Chondrocyte (in vitro differentiated cells): ENCODE measurements around the gene RAI2. TPM values are rescaled to one million over a fixed set of nuclear protein-coding genes. Genes with fewer than 3 reads are reported as not detected.

Experiments used
- DNase-seq: peaks from one replicate; pipeline ENCODE4 v3.0.0; 2021; ENCODE audit warnings: mixed read lengths, low spot score
- H3K27ac Mint-ChIP-seq: one replicate; pipeline ENCODE4 v1.8.0; 2021; ENCODE audit warnings: mild to moderate bottlenecking, moderate library complexity, mixed read lengths; ENCODE audit not compliant: unreplicated experiment
- H3K27me3 Mint-ChIP-seq: 2 replicates; pipeline ENCODE4 v1.8.0; 2021; ENCODE audit warnings: low read depth, mixed read lengths
- H3K36me3 Mint-ChIP-seq: 2 replicates; pipeline ENCODE4 v1.8.0; 2021; ENCODE audit warnings: low read depth, mixed read lengths
- H3K4me1 Mint-ChIP-seq: 2 replicates; pipeline ENCODE4 v1.8.0; 2021; ENCODE audit warnings: low read depth, mild to moderate bottlenecking, mixed read lengths
- H3K4me3 Mint-ChIP-seq: one replicate; pipeline ENCODE4 v1.8.0; 2021; ENCODE audit warnings: mild to moderate bottlenecking, moderate library complexity, mixed read lengths; ENCODE audit not compliant: unreplicated experiment
- H3K9me3 Mint-ChIP-seq: 2 replicates; pipeline ENCODE4 v1.8.0; 2021; ENCODE audit warnings: low read depth, mixed read lengths
- total RNA-seq: library from RNA; stranded (reverse); gene quantifications from 3 replicates; pipeline ENCODE4 v1.2.1, GENCODE V29; 2021
- TF ChIP-seq, protein P1 (sequence below): fragments of 200-600 bp; sonication (generic); IDR thresholded peaks from 2 replicates; pipeline ENCODE4 v1.5.0; 2021; ENCODE audit warnings: antibody characterized with exemption, mild to moderate bottlenecking, moderate library complexity

Gene RAI2
- total RNA-seq, 1 donor from 2014 or later = 0.97 TPM

DNA sequence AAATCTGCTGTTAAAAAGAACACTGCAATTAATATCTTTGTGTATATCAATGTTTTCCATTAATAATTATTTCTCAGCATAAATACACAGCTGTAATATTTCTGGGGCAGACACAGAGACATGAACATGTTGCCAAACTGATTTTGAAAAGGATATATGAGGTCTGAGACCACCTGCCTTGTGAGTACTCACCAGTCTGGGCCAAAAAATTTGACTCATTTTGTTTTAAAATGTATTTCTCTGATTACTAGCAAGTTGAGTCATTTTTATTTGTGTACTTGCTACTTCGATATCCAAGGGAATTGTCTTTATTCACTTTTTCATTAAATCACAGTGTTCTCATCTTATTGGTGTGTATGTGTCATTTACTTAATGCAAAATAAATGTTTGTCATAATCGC is 8.5 kb upstream of the RAI2 start:
- H3K4me3 Mint-ChIP-seq = no peak overlapping the region
- H3K27me3 Mint-ChIP-seq = peaks cover 11% of the 10 kb centered on the region
- no peaks in the 10 kb centered on the region for H3K36me3 Mint-ChIP-seq
- H3K27ac Mint-ChIP-seq = no peak overlapping the region
- no peaks in the 10 kb centered on the region for H3K4me1 Mint-ChIP-seq
- TF ChIP-seq, protein P1, sequence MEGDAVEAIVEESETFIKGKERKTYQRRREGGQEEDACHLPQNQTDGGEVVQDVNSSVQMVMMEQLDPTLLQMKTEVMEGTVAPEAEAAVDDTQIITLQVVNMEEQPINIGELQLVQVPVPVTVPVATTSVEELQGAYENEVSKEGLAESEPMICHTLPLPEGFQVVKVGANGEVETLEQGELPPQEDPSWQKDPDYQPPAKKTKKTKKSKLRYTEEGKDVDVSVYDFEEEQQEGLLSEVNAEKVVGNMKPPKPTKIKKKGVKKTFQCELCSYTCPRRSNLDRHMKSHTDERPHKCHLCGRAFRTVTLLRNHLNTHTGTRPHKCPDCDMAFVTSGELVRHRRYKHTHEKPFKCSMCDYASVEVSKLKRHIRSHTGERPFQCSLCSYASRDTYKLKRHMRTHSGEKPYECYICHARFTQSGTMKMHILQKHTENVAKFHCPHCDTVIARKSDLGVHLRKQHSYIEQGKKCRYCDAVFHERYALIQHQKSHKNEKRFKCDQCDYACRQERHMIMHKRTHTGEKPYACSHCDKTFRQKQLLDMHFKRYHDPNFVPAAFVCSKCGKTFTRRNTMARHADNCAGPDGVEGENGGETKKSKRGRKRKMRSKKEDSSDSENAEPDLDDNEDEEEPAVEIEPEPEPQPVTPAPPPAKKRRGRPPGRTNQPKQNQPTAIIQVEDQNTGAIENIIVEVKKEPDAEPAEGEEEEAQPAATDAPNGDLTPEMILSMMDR = no peak
- peaks cover 7% of the 10 kb centered on the region for H3K9me3 Mint-ChIP-seq
- no peak for DNase-seq

GRCh38 chrX:17861489-17862011 is 452 bp upstream of the RAI2 start:
- no peaks in the 10 kb centered on the region for H3K9me3 Mint-ChIP-seq
- peaks cover 61% of the 10 kb centered on the region for H3K27me3 Mint-ChIP-seq

DNA sequence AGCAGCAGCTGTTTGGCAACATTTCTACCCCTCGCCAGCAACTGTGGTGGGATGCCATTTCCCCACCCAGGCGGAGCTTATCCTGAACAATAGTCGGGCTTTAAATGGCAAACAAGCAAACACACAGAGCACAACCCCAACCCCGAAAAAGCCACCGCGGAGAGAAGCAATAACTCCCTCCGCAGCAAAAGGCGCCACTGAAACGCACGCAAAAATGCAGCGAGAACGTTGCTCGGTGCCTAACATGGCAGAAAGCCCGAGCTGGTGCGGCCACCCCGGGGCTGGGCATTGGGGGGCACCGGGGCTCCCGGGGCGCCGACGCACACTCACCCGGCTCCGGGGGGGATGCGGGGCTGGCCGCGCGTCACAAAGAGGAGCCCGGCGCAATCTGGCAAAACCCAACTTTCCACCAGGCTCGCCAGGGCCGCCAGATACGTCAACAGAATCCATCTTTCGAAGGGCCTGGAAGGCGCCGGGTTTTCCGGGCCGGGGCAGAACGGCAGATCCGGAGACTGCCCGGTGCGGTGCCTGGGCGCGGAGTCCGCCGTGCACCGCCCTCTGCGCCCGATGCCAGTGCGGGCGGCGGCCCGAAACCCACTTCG is 818 bp downstream of the RAI2 start:
- Mint-ChIP-seq H3K4me3 (peak overlapping the region; percentile 60), H3K4me1 (peaks cover 10% of the 10 kb centered on the region), H3K27ac (no peak overlapping the region), H3K9me3 (no peaks in the 10 kb centered on the region), H3K27me3 (peaks cover 69% of the 10 kb centered on the region), H3K36me3 (no peaks in the 10 kb centered on the region)
- TF ChIP-seq, protein P1 = no peak
- no peak for DNase-seq

More at GRCh38 chrX:17861489-17862011, 452 bp upstream of the RAI2 start:
- Mint-ChIP-seq H3K36me3 (no peaks in the 10 kb centered on the region), H3K4me1 (peaks cover 10% of the 10 kb centered on the region), H3K4me3 (peak overlapping the region; percentile 35), H3K27ac (no peak overlapping the region)
- TF ChIP-seq, protein P1 = no peak
- DNase-seq = no peak

- H3K4me3 Mint-ChIP-seq = peak overlapping the region; percentile 60
- DNase-seq = no peak
- H3K27ac Mint-ChIP-seq = no peak overlapping the region
- peaks cover 10% of the 10 kb centered on the region for H3K4me1 Mint-ChIP-seq
- peaks cover 67% of the 10 kb centered on the region for H3K27me3 Mint-ChIP-seq
- TF ChIP-seq, protein P1 = no peak
- no peaks in the 10 kb centered on the region for H3K36me3 Mint-ChIP-seq
- H3K9me3 Mint-ChIP-seq = no peaks in the 10 kb centered on the region
These were observed 1.4 kb downstream of the RAI2 start for GRCh38 chrX:17859609-17860178.

DNA sequence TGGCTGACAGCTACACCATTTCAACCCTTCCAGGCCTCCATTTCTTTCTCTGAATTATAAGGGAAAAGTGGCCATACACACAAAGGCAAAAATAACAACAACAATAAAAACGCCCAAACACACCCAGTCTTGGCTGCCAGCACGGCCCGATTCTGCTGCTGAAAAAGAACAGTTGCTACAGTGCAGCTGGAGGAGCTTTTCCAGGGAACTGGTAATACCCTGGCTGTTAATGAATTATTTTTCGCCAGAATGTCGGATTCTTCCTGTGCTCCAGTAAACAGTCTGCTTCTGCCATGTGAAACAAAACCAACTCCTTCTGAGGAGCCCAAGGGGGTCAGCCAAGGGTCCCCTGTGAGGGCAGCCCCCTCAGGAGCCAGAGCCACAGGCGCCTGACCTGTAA is 6.6 kb downstream of the RAI2 start:
- Mint-ChIP-seq H3K27me3 (peaks cover 62% of the 10 kb centered on the region), H3K36me3 (no peaks in the 10 kb centered on the region), H3K4me3 (no peak overlapping the region), H3K4me1 (peaks cover 3% of the 10 kb centered on the region), H3K9me3 (no peaks in the 10 kb centered on the region), H3K27ac (no peak overlapping the region)
- TF ChIP-seq, protein P1 = no peak
- no peak for DNase-seq
